Fibroblast of lung (primary cell): ENCODE measurements around the gene NCR3LG1.

Source experiments
- EZH2 ChIP-seq: IDR thresholded peaks from 2 replicates; pipeline ENCODE4 v1.5.1; 2012; ENCODE audit warnings: low read length, control low read depth, mild to moderate bottlenecking; ENCODE audit errors: missing control alignments
- TF ChIP-seq, protein P1 (sequence below), 2 donors: IDR thresholded peaks in 1 of 2; conservative IDR thresholded peaks in 1 of 2; 1 replicate in 1 of 2; 2 replicates in 1 of 2; pipeline ENCODE4 v1.5.1; 2011 to 2012; ENCODE audit warnings: low read length in 2 of 2, control low read depth in 1 of 2, inconsistent platforms in 1 of 2, low read depth in 1 of 2, mild to moderate bottlenecking in 1 of 2

DNA sequence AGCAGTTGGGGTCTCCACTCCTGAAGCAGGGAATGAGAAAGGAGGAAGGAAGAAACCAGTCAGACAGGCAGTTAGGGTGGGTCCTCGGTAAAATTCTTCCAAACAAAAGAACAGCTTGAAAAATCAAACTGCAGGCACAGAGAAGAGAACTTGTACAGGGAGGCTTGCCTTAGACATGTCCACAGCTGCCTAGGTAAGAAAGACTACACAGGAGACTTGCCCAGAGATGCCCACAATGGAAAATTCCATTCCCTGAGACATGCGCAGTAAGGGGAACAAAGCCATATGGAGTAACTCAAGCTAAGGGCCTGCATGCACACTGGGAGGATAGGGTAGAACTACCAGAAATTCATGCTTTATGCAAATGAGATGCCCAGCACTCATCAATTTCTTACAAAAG lies 27.1 kb downstream of the NCR3LG1 start:
- TF ChIP-seq, protein P1, sequence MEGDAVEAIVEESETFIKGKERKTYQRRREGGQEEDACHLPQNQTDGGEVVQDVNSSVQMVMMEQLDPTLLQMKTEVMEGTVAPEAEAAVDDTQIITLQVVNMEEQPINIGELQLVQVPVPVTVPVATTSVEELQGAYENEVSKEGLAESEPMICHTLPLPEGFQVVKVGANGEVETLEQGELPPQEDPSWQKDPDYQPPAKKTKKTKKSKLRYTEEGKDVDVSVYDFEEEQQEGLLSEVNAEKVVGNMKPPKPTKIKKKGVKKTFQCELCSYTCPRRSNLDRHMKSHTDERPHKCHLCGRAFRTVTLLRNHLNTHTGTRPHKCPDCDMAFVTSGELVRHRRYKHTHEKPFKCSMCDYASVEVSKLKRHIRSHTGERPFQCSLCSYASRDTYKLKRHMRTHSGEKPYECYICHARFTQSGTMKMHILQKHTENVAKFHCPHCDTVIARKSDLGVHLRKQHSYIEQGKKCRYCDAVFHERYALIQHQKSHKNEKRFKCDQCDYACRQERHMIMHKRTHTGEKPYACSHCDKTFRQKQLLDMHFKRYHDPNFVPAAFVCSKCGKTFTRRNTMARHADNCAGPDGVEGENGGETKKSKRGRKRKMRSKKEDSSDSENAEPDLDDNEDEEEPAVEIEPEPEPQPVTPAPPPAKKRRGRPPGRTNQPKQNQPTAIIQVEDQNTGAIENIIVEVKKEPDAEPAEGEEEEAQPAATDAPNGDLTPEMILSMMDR (conservative IDR thresholded peaks at IDR 0.05 in 1 of 2, IDR thresholded peaks at IDR 0.05 in 1 of 2; ENCODE audit: low read depth in 1 of 2, low read length in 2 of 2) = no peak
- TF ChIP-seq EZH2 = no peak
